HG02642 (cell line): ENCODE measurements around the gene TXNDC11.

Experiments
- ATAC-seq: cut with Tn5 transposase; IDR thresholded peaks from one replicate; pipeline ENCODE4 v1.9.1; 2021; ENCODE audit warnings: mild to moderate bottlenecking; ENCODE audit not compliant: unreplicated experiment, poor library complexity

Gene TXNDC11

DNA sequence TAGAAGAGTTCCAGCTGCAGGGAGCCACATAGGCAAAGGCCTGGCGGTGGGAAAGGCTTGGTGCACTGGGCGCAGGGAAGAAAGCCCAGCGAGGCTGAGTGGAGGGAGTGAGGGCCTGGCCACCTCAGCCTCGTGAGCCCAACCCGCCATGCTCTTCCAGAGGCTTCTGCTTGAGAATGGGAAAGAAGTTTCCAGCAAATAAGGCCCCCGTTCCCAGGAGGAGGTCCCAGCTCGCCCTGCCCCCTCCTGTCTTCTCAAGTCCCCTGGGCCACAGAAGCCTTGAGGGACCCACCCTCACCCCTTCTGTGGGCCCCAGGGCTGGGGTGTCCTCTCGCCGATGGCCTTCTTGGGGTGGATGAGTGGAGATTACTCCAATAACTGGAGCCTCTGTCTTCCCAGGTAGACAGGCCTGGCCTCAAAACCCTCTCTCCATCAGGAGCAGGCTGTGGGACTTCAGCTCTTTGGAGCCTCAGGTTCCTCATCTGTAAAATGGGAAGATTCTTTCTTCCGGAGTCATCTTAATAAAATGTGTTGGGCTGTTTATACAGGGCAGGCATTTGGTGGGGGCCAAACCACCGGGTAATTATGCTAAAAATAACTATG lies 75.3 kb downstream of the TXNDC11 start:
- no peak for ATAC-seq

DNA sequence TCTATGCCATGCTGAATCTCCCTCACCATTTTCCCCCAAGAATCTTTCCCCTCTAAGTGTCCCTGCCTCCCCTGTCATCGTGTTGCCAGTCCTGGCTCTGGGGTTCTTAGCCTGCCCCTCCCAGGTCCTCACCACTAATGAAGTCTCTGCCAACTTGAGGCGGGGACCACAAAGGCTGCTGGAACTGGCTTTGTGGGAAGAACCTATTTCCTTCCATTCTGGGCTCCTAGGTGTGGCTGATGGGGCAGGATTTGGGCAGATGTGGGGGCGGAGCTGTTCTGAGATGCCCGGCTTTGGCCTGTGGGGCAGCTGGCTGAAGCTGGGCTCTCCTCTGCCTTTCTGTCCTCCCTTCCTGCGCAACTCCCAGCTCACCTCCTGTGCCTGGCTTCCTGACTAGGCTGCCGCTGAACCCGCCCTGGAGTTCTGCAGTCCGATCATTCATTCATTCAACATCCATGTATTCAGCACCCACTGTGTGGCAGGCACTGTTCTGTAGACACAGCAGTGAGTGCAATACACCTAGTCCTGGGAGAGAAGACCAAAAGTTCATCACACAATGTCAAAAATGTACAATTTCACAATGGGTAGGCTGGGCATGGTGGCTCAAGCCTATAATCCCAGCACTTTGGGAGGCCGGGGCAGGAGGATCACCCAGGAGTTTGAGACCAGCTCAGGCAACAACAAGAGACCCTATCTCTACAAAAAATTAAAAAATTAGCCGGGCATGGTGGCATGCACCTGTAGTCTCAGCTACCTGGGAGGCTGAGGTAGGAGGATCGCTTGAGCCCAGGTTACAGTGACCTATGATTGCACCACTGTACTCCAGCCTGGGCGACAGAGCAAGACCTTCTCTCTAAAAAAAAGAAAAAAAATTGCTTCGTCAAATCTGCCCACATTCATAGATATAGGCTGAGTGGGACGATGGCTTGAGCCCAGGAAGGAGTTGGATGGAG lies 76.3 kb downstream of the TXNDC11 start:
- ATAC-seq = no peak

DNA sequence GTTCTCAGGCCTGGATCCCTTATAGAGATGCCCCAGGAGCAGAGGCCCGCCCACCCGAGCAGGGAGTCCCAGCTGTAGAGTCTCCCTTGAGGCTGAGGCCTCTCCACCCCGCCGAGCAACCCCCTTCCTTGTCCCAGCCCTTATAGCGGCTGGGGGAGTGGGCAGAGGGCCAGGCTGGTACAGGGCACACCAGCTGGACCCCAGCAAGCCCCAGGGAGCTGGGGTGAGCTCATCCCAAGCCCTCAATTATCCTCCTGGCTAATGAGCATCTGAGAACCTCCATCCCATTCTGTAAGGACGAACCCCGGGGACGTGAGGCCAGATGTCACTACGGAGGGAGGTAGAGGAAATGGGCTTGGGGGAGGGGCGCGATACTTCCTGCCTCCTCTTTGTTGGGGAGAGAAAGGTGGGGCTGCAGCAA lies 77.6 kb downstream of the TXNDC11 start:
- no peak for ATAC-seq

- ATAC-seq = no peak
Measured at GRCh38 chr16:11662582-11662981, 80.1 kb downstream of the TXNDC11 start.

DNA sequence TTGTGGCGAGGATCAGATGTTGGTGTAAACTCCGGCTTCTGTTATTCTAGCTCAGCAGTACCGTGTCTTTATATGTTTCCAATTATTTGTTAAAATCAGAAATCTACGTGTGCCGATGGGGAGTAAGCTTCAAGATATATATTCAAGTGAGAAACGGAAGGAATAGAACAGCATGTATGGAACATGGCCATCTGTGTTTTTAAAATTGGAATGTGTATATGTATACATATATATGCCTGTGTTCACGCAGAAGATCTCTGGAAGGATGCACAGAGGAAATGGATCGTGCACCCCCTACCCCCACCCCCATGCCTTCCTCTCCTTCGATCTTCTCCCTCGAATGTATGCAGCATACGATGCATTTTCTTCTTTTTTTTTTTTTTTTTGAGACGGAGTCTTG lies 82.1 kb downstream of the TXNDC11 start:
- ATAC-seq = no peak

- no peak for ATAC-seq
Measured at GRCh38 chr16:11658896-11659708, 83.6 kb downstream of the TXNDC11 start.

DNA sequence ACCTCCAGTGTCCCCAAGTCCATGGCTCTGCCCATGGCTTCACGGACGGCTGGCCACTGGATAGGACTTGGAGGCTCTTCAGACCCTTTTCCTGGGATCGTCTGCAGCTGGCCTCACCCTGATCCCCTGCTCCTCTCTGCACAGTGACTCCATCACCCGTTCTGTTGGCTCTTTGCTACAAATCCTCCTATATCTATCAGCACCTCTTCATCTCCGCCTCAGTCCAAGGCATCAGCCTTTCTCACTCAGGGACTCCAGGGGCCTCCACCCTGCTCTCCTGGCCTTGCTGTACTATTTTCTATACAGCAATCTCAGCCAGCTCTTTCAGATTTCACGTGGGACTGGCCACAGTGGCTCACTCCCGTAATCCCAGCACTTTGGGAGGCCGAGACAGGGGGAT lies 85.1 kb downstream of the TXNDC11 start:
- ATAC-seq = no peak

DNA sequence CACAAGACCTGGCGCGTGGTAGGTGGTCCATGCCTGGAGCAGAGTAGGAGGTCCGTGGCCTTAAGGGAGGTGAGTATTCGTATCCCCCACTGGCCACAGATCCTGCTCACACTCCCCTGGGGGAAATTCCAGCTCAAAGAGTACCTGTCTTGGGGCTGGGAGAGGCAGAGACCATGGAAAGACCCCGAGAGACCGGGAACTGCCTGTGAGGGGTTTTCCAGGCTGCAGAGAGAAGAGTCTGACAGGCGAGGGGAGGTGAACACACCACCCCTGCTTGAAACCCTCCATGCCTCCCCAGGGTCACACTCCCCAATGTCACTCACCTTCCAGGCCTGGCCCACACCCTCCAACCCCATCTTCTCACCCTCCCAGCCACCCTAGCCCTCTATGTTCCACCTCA lies 87.0 kb downstream of the TXNDC11 start:
- no peak for ATAC-seq

DNA sequence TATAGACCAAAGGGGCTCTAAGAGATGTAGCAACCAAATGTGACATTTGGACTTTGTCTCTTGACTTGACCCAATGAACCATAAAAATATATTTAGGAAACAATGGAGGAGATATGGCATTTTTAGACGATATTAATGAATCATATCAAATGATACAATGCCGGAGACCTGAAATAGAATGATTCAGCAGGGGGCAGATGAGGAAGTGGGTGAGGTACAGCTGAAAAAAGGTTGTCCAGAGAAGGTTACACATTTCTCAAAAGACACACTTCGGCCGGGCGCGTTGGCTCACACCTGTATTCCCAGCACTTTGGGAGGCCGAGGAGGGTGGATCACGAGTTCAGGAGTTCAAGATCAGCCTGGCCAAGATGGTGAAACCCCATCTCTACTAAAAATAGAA lies 90.9 kb downstream of the TXNDC11 start:
- no peak for ATAC-seq

- ATAC-seq = no peak
Measured at GRCh38 chr16:11650641-11651591, 91.7 kb downstream of the TXNDC11 start.

GRCh38 chr16:11649276-11649675 lies 93.4 kb downstream of the TXNDC11 start:
- ATAC-seq = no peak

GRCh38 chr16:11642765-11643116 lies 99.9 kb downstream of the TXNDC11 start:
- ATAC-seq = no peak

- ATAC-seq = no peak
Measured at GRCh38 chr16:11640987-11641817, 101.5 kb downstream of the TXNDC11 start.

- no peak for ATAC-seq
Measured at GRCh38 chr16:11639925-11640899, 102.4 kb downstream of the TXNDC11 start.

DNA sequence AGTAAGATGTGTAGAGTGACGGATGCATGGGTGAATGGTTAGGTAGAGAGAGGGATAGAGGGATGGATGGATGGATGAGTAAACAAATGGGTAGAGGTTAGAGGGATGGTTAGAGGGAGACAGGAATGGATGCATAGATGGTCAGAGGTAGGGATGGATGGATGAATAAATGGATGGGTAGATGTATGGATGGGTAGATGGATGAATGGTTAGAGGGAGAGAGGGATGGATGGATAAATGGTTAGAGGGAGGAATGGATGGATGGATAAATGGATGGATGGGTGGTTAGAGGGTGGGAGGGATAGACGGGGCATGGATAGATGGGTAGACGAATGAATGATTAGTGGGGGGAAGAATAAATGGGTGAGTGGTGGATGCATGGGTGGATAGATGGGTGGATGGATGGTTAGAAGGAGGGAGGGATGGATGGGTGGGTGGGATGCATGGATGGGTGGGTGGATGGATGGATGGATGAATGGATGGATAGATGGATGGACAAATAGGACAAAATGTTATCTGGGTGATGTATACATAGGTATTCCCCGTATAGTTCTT lies 103.6 kb downstream of the TXNDC11 start:
- no peak for ATAC-seq

DNA sequence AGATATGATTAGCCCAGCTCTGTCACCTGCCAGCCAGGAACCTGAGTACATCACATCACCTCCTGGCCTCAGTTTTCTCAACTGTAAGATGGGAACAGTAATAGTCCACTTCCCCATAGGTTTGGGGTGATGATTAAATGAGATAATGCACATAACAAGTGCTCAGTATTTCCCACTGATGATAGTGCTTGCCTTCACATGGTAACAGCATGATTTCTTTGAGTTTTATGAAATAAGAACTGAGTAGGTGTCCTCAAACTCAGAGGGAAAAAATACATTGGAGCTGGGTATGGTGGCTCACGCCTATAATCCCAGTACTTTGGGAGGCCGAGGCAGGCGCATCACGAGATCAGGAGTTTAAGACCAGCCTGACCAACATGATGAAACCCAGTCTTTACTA lies 104.5 kb downstream of the TXNDC11 start:
- no peak for ATAC-seq

GRCh38 chr16:11637320-11637719 lies 105.3 kb downstream of the TXNDC11 start:
- no peak for ATAC-seq
